ENCODE measurements around the gene MMEL1. TPM values are rescaled to one million over a fixed set of nuclear protein-coding genes. Genes with fewer than 3 reads are reported as not detected.

MMEL1 gene
- total RNA-seq, 1 donor from 2014 or later, result 0.62 TPM

DNA sequence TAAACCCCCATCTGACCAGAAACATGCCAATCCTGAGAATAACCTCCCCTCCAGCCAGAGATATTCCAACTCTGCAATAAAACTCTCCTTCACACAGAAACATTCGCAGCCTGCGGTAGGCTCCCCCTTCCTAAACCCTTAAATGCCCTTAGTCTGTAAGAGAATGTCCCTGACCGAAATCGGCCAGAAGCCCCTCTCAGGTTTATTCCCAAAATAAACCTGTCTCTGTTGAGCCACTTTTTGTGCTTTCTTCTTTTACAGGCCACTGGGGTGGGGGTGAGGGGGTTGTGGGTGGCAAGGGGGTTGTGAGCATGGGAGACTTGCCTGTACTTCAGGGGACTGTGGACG, 41.6 kb downstream of the MMEL1 start:
- no peak for DNase-seq (ENCODE audit: low spot score)
- Mint-ChIP-seq H3K36me3 (ENCODE audit: low read depth) (no peaks in the 10 kb centered on the region), H3K9me3 (ENCODE audit: low read depth) (no peaks in the 10 kb centered on the region), H3K27ac (ENCODE audit: unreplicated experiment) (no peak overlapping the region), H3K27me3 (ENCODE audit: low read depth) (no peaks in the 10 kb centered on the region), H3K4me1 (ENCODE audit: low read depth) (peaks cover 12% of the 10 kb centered on the region), H3K4me3 (ENCODE audit: unreplicated experiment) (no peak overlapping the region)
- TF ChIP-seq, protein P1, sequence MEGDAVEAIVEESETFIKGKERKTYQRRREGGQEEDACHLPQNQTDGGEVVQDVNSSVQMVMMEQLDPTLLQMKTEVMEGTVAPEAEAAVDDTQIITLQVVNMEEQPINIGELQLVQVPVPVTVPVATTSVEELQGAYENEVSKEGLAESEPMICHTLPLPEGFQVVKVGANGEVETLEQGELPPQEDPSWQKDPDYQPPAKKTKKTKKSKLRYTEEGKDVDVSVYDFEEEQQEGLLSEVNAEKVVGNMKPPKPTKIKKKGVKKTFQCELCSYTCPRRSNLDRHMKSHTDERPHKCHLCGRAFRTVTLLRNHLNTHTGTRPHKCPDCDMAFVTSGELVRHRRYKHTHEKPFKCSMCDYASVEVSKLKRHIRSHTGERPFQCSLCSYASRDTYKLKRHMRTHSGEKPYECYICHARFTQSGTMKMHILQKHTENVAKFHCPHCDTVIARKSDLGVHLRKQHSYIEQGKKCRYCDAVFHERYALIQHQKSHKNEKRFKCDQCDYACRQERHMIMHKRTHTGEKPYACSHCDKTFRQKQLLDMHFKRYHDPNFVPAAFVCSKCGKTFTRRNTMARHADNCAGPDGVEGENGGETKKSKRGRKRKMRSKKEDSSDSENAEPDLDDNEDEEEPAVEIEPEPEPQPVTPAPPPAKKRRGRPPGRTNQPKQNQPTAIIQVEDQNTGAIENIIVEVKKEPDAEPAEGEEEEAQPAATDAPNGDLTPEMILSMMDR (IDR thresholded peaks at IDR 0.05), result no peak

DNA sequence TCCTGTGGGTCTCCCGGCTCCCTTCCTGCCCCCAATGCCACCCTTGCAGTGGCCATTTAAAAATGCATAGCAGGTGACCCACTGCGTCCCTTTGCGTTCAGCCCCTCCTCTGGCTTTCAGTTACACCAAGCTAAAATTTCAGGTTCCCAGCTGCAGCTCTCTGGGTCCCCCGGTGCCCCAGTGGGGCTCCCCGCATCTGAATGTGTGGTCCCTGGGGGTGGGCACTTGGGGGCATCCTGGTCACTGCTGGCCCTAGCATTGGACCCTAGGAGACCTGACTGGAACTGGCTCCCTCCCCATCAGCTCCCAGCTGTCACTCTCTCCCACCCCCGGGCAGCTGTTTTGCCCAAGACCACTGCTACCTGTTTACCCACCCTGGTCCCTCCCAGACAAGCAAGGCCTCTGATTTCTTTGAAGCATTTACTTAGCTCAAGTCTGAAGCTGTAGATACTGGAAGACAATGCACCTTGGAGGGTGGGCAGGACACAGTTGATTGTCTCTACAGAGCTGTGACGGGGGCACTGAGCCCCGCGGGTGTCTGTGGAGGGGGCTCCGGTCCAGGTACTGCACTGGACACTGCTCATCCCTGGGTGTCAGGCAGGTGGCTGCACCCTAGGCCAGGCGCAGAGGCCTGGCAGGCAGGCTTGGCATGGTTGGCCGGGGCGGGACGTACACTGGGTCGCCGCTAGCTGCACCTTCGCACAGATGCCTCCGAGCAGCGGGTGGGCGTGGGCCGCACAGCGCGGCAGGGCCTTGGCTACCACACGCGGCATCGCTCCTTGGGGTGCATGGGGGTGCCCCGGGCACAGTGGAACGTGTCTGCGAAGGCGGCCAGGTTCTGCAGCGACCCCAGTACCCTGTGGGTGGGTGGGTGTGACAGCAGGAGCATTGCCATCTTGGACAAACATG, 42.3 kb downstream of the MMEL1 start:
- TF ChIP-seq, protein P1 (IDR thresholded peaks at IDR 0.05), result no peak
- H3K4me1 Mint-ChIP-seq (ENCODE audit: low read depth), result peaks cover 15% of the 10 kb centered on the region
- no peaks in the 10 kb centered on the region for H3K36me3 Mint-ChIP-seq (ENCODE audit: low read depth)
- no peaks in the 10 kb centered on the region for H3K9me3 Mint-ChIP-seq (ENCODE audit: low read depth)
- H3K4me3 Mint-ChIP-seq (ENCODE audit: unreplicated experiment), result no peak overlapping the region
- peak; percentile 92 for DNase-seq (ENCODE audit: low spot score)
- H3K27ac Mint-ChIP-seq (ENCODE audit: unreplicated experiment), result no peak overlapping the region
- H3K27me3 Mint-ChIP-seq (ENCODE audit: low read depth), result no peaks in the 10 kb centered on the region

DNA sequence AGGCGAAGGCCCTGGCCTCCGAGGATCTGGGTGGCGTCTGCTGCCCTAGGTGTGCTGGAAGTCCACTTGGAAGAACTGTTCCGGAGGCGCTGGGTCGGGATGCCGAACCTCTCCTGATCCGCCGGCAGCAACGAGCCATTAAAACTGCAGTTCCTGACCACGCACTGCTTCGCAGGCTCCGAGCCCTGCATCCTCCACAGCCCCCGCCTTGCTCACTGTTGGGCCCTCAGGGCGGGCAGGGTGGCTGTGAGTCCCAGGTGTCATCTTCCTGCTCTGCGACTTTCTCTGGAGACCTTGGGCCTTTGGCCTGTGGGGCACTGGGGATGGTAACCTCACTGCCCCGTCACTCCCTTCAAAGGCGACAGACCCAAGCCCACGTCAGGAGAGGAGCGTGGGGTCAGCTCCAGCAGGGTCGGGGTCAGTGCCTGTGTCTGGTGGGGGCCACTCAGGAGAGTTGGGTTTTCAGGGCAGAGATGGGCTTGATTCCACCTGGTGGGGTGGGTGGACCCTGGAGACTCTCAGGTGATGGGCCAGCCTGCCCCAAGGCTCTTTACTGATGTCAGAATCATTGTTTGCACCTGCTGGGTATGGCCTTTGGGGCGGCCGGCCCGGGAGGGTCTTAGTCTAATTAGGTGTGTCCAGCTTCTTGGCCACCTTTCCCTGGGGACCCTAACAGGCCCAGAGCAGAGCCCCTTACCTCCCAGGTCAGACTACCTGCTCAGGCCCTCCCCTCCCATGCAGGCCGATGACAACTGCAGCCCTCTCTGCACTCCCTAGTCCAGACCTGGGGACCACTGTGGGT, 43.2 kb downstream of the MMEL1 start:
- no peaks in the 10 kb centered on the region for H3K9me3 Mint-ChIP-seq (ENCODE audit: low read depth)
- no peaks in the 10 kb centered on the region for H3K27me3 Mint-ChIP-seq (ENCODE audit: low read depth)
- TF ChIP-seq, protein P1 (IDR thresholded peaks at IDR 0.05), result no peak
- peaks cover 17% of the 10 kb centered on the region for H3K4me1 Mint-ChIP-seq (ENCODE audit: low read depth)
- H3K4me3 Mint-ChIP-seq (ENCODE audit: unreplicated experiment), result no peak overlapping the region
- peak; percentile 79 for DNase-seq (ENCODE audit: low spot score)
- no peaks in the 10 kb centered on the region for H3K36me3 Mint-ChIP-seq (ENCODE audit: low read depth)
- no peak overlapping the region for H3K27ac Mint-ChIP-seq (ENCODE audit: unreplicated experiment)

DNA sequence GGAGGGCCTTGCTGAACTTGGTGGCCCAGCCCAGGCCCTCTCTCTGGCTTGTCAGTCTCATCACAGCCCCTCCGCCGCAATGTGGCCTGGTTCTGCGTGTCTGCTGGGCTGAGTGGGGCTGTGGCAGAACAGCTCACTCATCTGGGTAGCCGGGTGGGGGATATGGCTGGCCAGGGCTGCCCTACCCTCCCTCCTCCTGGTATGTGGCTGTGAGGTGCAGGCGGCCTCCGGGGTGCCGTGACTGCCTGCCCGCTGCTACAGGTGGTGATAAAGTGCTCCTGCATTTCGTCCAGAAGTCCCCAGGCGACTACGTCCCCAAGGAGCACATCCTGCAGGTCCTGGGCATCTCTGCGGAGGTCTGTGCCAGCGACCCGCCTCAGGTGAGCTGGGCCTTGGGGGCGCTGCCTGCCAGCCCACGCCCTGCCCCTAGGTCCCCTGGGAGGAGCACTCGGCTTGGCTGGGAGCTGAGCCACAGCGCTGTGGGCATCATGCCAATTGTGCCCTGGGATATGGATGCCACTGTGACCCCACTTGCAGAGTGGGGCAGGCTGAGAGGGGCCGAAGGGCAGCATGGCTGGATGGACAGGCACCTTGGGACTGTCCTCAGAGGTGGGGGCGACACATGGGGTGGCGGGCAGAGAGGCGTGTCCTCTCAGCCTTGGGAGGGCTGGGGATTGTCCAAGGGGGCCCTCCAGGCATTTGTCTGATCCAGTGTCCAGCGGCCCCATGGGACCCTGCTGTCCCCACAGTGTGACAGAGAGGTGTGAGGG, 44.0 kb downstream of the MMEL1 start:
- Mint-ChIP-seq H3K27ac (ENCODE audit: unreplicated experiment) (no peak overlapping the region), H3K9me3 (ENCODE audit: low read depth) (no peaks in the 10 kb centered on the region), H3K27me3 (ENCODE audit: low read depth) (no peaks in the 10 kb centered on the region)

More for the DNA sequence above, 44.0 kb downstream of the MMEL1 start:
- DNase-seq (ENCODE audit: low spot score), result peak; percentile 89
- Mint-ChIP-seq H3K36me3 (ENCODE audit: low read depth) (no peaks in the 10 kb centered on the region), H3K4me3 (ENCODE audit: unreplicated experiment) (no peak overlapping the region), H3K4me1 (ENCODE audit: low read depth) (peaks cover 16% of the 10 kb centered on the region)
- TF ChIP-seq, protein P1 (IDR thresholded peaks at IDR 0.05), result no peak

Data from chondrocyte (in vitro differentiated cells).